ENCODE measurements around the gene TNFSF11.
"Not testable (repeated sequence)": the region's sequence is repeated elsewhere in the genome, so short reads cannot be mapped to it uniquely, and the experiment has no call there.

Gene TNFSF11

GRCh38 chr13:42574011-42574410 lies at the start of gene TNFSF11:
Gene TNFSF11 (plus strand): TSS chr13:42574152. CDS start chr13:42574304, 152 bp downstream.
- no peak for DNase-seq (ENCODE audit: low read depth)

- no peak for DNase-seq (ENCODE audit: low read depth)
These were observed 49.4 kb upstream of the TNFSF11 start for GRCh38 chr13:42524487-42525034.

DNA sequence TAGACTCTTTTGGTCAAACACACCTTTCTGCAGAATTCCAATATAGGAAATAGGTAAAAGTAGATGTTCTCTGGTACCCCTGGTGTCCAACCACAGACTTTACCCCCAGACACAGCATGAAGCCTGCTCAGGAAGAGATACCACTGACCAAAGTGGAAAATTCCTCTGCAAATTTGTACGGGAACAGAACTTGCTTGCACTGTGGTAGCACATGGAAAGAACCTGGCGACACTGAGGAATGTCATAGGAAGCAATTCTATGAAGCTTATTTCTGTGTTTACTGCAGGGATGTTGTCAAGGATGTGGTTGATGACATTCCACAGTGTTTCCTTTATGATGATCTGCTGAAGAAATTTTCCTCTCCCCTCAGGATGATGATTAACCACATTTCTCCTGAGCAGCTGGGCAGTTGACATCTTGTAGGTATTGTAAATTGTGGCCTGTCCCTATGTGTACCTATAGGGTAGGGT lies 48.9 kb upstream of the TNFSF11 start:
- no peak for DNase-seq (ENCODE audit: low read depth)

DNA sequence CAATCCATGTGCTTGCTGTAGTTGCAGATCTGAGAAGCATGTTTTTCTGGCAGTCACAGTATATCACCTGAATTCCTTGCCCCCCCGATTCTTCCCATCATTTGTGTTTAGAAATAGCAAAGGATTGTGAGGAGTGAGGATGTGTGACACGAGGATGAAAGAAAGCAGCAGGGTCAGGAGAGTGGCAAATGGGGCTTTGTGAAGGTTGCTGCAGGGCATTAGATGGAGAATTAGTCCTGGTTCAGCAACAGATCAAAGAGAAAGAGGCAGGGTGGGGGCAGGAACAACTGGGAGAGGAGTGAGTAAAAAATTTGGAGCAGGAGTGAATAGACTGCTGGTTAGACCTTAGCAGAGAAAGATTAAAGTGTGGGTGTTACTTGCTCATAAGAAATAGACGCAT lies 47.7 kb upstream of the TNFSF11 start:
- no peak for DNase-seq (ENCODE audit: low read depth)

GRCh38 chr13:42526804-42527203 lies 47.1 kb upstream of the TNFSF11 start:
- no peak for DNase-seq (ENCODE audit: low read depth)

DNA sequence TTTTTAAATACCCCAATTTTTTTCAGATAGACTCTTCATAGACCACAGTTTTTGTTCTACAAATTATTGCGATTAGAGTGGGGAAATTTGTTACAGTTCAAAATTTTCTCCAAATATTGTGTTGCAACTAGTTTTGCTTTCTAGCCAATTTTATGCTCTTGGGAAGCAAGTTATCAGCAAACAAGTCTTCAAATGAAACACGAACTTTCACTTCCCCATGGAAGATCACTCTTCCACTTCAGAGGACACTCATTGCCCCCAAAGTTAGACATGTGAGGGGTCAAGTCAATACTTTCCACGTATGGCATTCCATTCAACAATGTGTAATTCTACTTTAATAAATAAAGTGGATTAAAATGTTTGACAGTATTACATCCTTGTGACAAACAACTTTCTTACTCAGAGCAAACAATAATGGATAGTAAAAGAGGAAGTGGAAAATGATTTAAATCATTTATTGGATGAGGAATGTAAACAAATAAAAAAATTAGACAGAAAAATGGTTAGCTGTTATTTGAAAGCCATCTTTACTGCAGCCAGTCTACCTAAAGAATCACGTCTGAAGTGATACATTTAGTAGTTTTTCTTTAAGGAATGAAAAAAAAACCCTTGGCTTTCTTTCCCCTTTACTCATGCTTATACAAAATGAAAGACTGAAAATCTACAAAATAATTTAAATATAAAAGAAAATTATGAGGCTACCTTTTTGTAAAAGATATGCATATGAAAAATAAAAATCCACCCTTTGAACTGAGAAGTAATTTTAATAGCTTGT lies 41.2 kb upstream of the TNFSF11 start:
- no peak for DNase-seq (ENCODE audit: low read depth)

DNA sequence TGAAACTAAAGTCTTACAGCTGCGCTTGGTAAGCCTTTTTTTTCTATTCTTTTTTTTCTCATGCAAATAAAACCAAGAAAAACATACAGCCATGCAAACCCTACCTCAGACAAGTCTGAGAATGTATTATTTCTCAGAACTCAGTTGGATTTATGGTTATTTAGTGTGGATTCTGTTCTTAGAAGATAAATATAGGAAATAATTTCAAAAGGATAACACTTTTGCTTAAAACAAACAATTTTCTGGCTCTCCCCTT lies 40.7 kb upstream of the TNFSF11 start:
- DNase-seq (ENCODE audit: low read depth), result no peak

DNA sequence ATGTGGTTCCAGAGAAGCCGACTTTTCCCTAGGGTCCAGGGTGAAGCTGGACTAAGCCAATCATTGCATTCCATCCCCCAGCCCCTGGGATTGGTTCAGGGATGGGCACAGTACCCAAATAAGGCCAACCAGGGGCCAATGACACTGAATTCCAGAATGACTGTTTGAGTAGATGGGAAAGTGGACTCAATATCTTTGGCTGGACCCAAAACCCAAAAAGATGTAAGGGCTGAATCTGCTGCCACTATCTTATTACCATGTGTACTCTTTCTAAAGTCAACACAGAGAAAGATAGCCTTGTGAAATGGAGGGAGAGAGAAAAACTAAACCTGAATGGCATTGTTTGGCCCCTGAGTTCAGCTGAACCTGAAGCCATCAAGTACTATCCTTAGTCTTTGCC lies 39.2 kb upstream of the TNFSF11 start:
- DNase-seq (ENCODE audit: low read depth), result no peak

GRCh38 chr13:42538996-42539395 lies 35.0 kb upstream of the TNFSF11 start:
- no peak for DNase-seq (ENCODE audit: low read depth)

- no peak for DNase-seq (ENCODE audit: low read depth)
These were observed 34.3 kb upstream of the TNFSF11 start for GRCh38 chr13:42539670-42540069.

DNA sequence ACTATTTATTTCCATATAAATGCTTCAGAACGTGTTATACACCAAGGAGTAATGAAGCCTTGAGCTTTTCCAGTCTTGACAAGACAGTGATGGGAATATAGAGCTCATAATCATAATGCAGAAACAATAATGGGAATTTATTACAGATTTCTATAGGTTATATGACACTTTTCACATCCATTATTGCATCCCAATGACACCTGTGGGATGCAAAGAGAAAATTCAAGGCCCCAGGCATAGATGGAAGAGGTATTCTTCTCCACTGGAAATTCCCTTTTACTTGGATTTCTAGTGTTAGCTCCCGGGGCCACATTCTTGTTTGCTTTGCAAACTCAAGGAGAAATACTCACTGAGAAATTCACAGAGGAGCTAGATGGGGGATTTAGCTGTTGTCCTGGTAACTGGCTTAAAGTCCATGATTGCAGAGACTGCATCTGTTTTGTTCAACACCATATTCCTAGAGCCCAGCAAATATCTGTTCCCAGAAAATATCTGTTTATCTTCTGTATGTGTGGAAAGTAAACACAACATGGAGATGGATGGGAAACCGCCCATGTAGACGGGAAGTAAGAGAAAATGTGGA lies 30.6 kb upstream of the TNFSF11 start:
- no peak for DNase-seq (ENCODE audit: low read depth)

DNA sequence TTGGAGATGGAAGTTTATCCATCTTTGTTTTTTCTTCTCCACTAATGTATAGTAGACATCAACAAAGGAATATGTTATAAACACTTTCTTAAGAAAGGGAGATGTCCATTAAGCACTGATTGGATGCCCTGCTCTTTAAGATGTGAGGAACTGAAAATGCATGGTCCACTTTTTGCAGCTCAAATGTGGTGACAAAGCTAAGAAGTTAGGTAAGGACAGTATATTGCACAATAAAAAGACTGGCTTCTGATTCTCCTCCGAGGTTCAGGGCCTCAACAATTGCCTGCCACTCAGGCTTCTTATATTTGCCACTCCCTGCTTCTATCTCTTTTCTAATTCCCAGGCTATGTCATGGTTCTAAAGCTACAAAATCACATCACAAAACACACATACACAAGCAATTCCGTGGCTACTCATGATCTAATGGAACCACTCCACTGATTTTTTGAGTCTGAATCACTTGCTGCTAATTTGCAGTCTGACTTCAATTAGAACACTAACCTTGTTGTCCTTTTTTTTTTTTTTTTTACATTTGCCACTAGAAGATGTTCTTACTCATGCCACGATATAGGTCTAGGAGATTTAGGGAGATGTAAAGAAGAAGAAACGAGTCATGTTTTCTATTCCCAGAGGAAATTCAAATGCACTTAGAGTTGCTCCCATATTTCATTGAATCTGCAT lies 29.6 kb upstream of the TNFSF11 start:
- DNase-seq (ENCODE audit: low read depth), result no peak

DNA sequence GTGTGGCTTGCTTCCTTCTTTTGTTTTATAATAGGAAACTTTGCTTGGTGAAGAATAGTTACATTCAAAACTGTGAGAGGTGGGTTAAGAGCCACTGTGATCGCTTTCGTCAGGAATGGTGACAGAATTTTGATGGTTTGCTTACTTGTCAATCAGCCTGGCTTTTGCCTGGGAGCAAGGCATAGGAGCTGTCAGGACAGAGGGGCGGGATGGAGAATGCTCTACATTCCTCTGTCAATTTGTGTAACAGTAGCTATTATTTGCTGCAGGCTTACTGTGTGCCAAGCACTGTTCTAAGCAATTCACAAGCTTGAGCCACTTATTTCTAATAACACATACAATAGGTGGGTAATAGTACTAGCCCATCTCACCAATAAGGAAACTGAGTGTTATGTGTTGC lies 28.1 kb upstream of the TNFSF11 start:
- DNase-seq (ENCODE audit: low read depth), result no peak

- no peak for DNase-seq (ENCODE audit: low read depth)
These were observed 26.3 kb upstream of the TNFSF11 start for GRCh38 chr13:42547612-42548011.

DNA sequence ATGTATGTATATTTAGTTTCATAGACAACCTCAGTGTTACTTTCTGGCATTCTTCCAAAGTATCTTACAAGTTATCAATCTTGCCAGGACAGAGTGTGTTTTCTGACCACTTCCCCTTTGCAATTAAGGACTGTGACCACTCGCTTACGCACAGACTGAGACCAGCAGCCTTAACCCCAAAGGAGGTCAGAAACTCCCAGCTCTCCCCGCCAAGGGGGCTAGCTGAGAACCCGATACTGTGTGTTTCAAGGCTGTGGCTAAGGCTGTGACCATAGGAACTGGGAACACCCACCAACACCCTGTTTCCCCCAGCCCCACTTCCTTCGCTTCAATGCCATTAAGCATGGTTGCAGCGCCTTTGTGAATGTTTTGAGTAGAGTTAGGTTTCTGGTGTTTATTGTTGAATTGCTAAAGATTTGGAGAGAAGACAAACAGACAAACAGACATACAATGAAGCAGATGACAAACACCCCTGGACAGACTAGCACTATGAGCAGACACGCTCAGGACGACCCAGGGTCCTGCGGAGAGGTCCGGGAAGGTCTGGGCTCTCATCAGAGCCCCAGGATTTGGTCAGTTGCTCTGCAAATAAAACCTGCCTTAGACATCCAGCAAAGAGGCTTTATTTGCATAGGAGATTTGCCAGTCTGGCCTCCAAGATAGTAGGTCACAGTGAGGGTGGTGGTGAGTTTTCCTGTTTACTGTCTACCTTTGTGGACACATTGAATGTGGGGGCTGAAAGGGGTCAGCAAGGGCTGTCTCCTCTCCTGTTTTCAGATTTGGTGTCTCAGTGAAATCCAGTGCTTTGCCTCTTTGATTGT lies 25.0 kb upstream of the TNFSF11 start:
- DNase-seq (ENCODE audit: low read depth), result no peak

DNA sequence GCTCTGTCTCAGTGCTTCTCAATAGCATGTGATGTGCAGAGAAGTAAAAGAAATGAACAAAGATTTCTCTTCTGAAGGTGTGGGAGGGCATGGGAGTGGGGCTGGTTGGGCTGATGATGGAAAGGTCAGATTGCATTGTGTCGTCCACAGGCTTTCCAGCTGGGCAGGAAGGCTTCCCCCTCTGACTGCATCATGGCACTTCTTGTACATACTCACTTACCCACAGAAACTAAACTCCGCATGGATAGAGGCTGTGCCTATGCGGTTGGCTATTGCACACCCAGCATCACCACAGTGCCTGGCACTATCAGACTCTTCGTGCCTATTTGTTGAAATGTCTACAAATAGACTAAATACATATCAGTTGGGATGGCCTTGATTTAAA lies 24.4 kb upstream of the TNFSF11 start:
- no peak for DNase-seq (ENCODE audit: low read depth)

- DNase-seq (ENCODE audit: low read depth), result no peak
These were observed 22.3 kb upstream of the TNFSF11 start for GRCh38 chr13:42551611-42552010.

DNA sequence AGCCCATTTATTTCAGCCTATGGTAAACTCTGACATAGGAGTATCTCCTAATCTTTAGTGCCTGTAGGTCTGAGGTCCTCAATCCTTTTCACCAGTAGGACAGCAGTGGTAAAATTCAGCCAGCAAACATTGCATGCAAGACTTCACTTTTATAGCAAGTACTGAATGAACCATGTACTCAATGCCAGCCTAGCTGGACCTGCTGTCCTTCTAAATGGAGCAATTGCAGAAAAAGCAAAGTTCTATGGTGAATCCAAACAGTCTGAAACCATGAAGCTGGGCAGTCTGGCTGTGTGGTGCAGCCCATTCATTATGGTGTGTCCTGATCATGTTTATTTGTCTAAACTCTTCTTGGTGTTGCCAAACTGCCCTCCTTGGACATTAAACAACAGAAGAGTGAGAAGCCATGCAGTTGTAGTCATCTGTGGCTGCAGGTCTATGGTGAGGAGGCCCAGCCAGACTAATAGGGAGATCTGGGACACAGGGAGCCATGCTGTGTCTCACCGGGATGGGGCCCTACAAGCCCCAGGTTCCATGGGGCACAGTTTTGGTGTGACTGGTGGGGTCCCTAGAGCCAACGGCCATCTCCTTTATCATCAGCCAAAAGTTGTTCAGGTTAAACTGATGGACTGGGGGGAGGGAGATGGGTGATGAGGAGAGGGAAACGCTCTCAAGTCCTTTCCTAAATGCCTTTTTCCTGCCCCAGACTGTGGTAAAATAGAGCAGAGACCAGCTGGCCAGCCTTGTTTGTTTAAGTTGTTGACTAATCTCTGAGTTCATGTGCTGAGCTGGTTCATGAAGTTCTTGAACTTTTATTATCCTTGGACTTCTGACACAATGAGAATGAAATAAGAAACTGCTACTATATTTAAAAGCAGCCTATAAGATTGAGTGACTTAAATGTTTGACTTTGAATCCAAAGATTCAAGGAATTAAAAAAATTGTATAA lies 20.6 kb upstream of the TNFSF11 start:
- no peak for DNase-seq (ENCODE audit: low read depth)

GRCh38 chr13:42559057-42559456 lies 14.9 kb upstream of the TNFSF11 start:
- DNase-seq (ENCODE audit: low read depth), result no peak

DNA sequence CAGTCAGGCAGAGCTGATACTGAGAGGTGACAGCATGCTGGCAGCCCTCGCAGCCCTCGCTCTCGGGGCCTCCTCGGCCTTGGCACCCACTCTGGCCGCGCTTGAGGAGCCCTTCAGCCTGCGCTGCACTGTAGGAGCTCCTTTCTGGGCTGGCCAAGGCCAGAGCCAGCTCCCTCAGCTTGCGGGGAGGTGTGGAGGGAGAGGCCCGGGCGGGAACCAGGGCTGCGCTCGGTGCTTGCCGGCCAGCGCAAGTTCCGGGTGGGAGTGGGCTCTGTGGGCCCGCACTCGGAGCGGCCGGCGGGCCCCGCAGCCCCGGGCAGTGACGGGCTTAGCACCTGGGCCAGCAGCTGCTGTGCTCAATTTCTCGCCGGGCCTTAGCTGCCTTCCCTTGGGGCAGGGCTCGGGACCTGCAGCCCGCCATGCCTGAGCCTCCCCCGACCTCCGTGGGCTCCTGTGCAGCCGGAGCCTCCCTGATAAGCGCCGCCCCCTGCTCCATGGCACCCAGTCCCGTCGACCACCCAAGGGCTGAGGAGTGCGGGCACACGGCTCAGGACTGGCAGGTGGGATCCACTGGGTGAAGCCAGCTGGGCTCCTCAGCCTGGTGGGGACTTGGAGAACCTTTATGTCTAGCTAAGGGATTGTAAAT lies 14.3 kb upstream of the TNFSF11 start:
- not testable (repeated sequence) for DNase-seq (ENCODE audit: low read depth)

GRCh38 chr13:42560320-42560719 lies 13.6 kb upstream of the TNFSF11 start:
- DNase-seq (ENCODE audit: low read depth), result not testable (repeated sequence)

Measured in T-helper 22 cell (primary cell).